ENCODE data around the gene POLG. TPM values are rescaled to one million over a fixed set of nuclear protein-coding genes. Genes with fewer than 3 reads are reported as not detected.

The POLG gene
- polyA plus RNA-seq, 1 of the 3 experiments (the other 2 are of a cell fraction), result 24.9 TPM

DNA sequence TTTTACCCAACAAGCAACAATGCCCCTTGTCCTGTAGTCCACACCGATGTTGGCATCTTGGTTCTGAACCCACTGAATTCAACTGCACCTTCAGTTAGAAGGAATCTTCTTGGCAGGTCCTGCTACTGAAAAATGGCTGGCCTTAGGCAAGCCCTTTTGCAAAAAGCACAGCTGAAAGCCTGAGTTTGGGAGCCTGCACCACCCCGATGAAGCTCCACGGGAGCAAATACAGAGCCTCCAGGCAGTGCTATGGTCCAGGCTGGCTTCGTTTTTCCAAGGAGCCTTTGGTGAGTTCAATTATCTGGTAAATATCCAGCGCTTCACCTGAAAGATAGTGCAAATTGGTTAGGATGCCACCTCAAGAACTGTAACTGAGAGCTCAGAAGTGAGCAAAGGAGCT, 18.1 kb downstream of the POLG start:
- Histone ChIP-seq H3K27ac (ENCODE audit: low read depth in 2 of 2, low read length in 1 of 2) (no peak overlapping the region), H3K27me3 (ENCODE audit: insufficient read depth) (no peaks in the 10 kb centered on the region), H3K36me3 (replicated peaks in 1 of 2; ENCODE audit: control insufficient read depth in 1 of 2, insufficient read depth in 2 of 2, low read length in 1 of 2) (peaks cover 57 to 79% of the 10 kb centered on the region in 2 experiments), H3K79me2 (ENCODE audit: insufficient read depth) (no peaks in the 10 kb centered on the region), H3K9ac (no peak overlapping the region), H3K4me1 (ENCODE audit: control insufficient read depth in 1 of 2, insufficient read depth in 2 of 2, low read depth in 1 of 2, low read length in 1 of 2) (no peaks in the 10 kb centered on the region), H2AFZ (ENCODE audit: low read depth) (no peak overlapping the region), H3K9me2 (no peaks in the 10 kb centered on the region), H3K9me3 (no peaks in the 10 kb centered on the region), H3K4me3 (ENCODE audit: low read depth in 2 of 2, low read length in 1 of 2) (no peak overlapping the region), H3K4me2 (no peak overlapping the region), H3F3A (replicated peaks; ENCODE audit: insufficient read depth) (peaks cover 27% of the 10 kb centered on the region), H4K20me1 (ENCODE audit: insufficient read depth) (peaks cover 4% of the 10 kb centered on the region; the same call in 1 of the 2 replicates)
- no peak for TF ChIP-seq MEF2A (IDR thresholded peaks at IDR 0.05; ENCODE audit: borderline replicate concordance, low read depth)
- no peak for TF ChIP-seq EP300 (IDR thresholded peaks at IDR 0.05; ENCODE audit: borderline replicate concordance in 1 of 2, low read depth in 1 of 2, low read length in 1 of 2)
- no peak for TF ChIP-seq RXRA (IDR thresholded peaks at IDR 0.05; ENCODE audit: borderline replicate concordance, low read depth)
- TF ChIP-seq, protein P1, sequence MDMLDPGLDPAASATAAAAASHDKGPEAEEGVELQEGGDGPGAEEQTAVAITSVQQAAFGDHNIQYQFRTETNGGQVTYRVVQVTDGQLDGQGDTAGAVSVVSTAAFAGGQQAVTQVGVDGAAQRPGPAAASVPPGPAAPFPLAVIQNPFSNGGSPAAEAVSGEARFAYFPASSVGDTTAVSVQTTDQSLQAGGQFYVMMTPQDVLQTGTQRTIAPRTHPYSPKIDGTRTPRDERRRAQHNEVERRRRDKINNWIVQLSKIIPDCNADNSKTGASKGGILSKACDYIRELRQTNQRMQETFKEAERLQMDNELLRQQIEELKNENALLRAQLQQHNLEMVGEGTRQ (IDR thresholded peaks at IDR 0.05; ENCODE audit: borderline replicate concordance, low read depth, low read length), result no peak
- TF ChIP-seq FOSL2 (IDR thresholded peaks at IDR 0.05; ENCODE audit: borderline replicate concordance, low read depth), result no peak
- TF ChIP-seq MXI1 (IDR thresholded peaks at IDR 0.05; ENCODE audit: low read depth, low read length), result no peak
- no peak for TF ChIP-seq TCF12 (IDR thresholded peaks at IDR 0.05)
- no peak for TF ChIP-seq FOXJ3 (CRISPR knock-in tag; IDR thresholded peaks at IDR 0.05)
- TF ChIP-seq SIN3A (IDR thresholded peaks at IDR 0.05; ENCODE audit: borderline replicate concordance, low read depth, low read length), result no peak
- TF ChIP-seq TAF1 (IDR thresholded peaks at IDR 0.05; ENCODE audit: borderline replicate concordance, low read depth, low read length), result no peak
- POLR2A ChIA-PET, result no interaction called here
- CTCF ChIA-PET, result interaction anchor here (0.8 to 1.4 kb wide), 6 partner anchors 11 to 110 kb away, joined by 3 to 4 read pairs (median 4); no protein-coding TSS in a partner anchor
- DNase-seq, result no peak
- 89% methylated on average over 5 of the region's 5 CpGs for WGBS (ENCODE audit: low lambda C conversion rate)

DNA sequence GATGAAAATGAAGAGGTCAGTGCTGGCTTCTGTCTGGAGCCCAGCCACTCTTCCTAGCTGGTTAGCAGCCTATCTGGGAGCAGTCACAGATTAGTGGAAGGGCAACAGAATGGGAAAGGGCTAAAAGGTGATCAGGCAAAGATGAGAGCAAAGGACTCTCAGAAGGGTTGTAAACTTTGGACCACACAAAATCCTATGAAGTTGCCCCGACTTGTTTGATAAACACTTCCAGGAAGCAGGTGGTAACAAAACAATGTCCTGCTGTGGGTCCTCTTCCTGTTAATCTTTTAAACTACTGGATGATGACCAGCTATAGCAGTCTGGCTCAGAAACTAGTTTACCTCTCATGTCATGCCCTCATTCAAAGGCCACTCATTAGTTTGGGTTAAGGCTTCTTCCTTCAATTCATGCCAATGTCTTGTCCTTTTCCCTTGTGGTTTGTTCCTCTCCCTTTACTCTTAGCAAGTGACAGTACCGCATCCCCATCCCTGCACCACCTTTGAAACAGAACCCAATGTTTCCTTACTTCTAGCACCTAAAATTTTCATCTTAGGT, 19.2 kb downstream of the POLG start:
- POLR2A ChIA-PET, result interaction anchor here (0.6 to 0.7 kb wide), 2 partner anchors 46 to 67 kb away, joined by 3 to 8 read pairs; no protein-coding TSS in a partner anchor
- no peak overlapping the region for H3K4me3 ChIP-seq (ENCODE audit: low read depth in 2 of 2, low read length in 1 of 2)
- H3K36me3 ChIP-seq (replicated peaks in 1 of 2; ENCODE audit: control insufficient read depth in 1 of 2, insufficient read depth in 2 of 2, low read length in 1 of 2), result peaks cover 55 to 69% of the 10 kb centered on the region in 2 experiments
- no peaks in the 10 kb centered on the region for H3K9me3 ChIP-seq
- no peaks in the 10 kb centered on the region for H3K9me2 ChIP-seq
- no peak overlapping the region for H2AFZ ChIP-seq (ENCODE audit: low read depth)
- peaks cover 27% of the 10 kb centered on the region for H3F3A ChIP-seq (replicated peaks; ENCODE audit: insufficient read depth)
- no peaks in the 10 kb centered on the region for H3K27me3 ChIP-seq (ENCODE audit: insufficient read depth)
- CTCF ChIA-PET, result interaction anchor here (1.0 kb wide), 1 partner anchor 17 kb away, joined by 3 read pairs; no protein-coding TSS in a partner anchor
- no peak overlapping the region for H3K9ac ChIP-seq
- H4K20me1 ChIP-seq (ENCODE audit: insufficient read depth), result peaks cover 4% of the 10 kb centered on the region; the same call in 1 of the 2 replicates
- no peak for TF ChIP-seq SIN3A (IDR thresholded peaks at IDR 0.05; ENCODE audit: borderline replicate concordance, low read depth, low read length)
- TF ChIP-seq RAD21 (IDR thresholded peaks at IDR 0.05; ENCODE audit: low read length), result no peak
- TF ChIP-seq, protein P2, sequence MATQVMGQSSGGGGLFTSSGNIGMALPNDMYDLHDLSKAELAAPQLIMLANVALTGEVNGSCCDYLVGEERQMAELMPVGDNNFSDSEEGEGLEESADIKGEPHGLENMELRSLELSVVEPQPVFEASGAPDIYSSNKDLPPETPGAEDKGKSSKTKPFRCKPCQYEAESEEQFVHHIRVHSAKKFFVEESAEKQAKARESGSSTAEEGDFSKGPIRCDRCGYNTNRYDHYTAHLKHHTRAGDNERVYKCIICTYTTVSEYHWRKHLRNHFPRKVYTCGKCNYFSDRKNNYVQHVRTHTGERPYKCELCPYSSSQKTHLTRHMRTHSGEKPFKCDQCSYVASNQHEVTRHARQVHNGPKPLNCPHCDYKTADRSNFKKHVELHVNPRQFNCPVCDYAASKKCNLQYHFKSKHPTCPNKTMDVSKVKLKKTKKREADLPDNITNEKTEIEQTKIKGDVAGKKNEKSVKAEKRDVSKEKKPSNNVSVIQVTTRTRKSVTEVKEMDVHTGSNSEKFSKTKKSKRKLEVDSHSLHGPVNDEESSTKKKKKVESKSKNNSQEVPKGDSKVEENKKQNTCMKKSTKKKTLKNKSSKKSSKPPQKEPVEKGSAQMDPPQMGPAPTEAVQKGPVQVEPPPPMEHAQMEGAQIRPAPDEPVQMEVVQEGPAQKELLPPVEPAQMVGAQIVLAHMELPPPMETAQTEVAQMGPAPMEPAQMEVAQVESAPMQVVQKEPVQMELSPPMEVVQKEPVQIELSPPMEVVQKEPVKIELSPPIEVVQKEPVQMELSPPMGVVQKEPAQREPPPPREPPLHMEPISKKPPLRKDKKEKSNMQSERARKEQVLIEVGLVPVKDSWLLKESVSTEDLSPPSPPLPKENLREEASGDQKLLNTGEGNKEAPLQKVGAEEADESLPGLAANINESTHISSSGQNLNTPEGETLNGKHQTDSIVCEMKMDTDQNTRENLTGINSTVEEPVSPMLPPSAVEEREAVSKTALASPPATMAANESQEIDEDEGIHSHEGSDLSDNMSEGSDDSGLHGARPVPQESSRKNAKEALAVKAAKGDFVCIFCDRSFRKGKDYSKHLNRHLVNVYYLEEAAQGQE (IDR thresholded peaks at IDR 0.05; ENCODE audit: low read depth, low read length), result no peak
- no peak for TF ChIP-seq RFX5 (IDR thresholded peaks at IDR 0.05; ENCODE audit: low read length)
- no peak for TF ChIP-seq JUND (IDR thresholded peaks at IDR 0.05)
- no peak for TF ChIP-seq EP300 (IDR thresholded peaks at IDR 0.05; ENCODE audit: borderline replicate concordance in 1 of 2, low read depth in 1 of 2, low read length in 1 of 2)
- no peak for TF ChIP-seq TCF12 (IDR thresholded peaks at IDR 0.05)
- no peak for TF ChIP-seq EZH2phosphoT487 (IDR thresholded peaks at IDR 0.05; ENCODE audit: borderline replicate concordance, low read depth)
- TF ChIP-seq MEF2A (IDR thresholded peaks at IDR 0.05; ENCODE audit: borderline replicate concordance, low read depth), result no peak
- TF ChIP-seq, protein P3, sequence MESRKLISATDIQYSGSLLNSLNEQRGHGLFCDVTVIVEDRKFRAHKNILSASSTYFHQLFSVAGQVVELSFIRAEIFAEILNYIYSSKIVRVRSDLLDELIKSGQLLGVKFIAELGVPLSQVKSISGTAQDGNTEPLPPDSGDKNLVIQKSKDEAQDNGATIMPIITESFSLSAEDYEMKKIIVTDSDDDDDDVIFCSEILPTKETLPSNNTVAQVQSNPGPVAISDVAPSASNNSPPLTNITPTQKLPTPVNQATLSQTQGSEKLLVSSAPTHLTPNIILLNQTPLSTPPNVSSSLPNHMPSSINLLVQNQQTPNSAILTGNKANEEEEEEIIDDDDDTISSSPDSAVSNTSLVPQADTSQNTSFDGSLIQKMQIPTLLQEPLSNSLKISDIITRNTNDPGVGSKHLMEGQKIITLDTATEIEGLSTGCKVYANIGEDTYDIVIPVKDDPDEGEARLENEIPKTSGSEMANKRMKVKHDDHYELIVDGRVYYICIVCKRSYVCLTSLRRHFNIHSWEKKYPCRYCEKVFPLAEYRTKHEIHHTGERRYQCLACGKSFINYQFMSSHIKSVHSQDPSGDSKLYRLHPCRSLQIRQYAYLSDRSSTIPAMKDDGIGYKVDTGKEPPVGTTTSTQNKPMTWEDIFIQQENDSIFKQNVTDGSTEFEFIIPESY (IDR thresholded peaks at IDR 0.05; ENCODE audit: borderline replicate concordance, low read depth), result no peak
- TF ChIP-seq, protein P4, sequence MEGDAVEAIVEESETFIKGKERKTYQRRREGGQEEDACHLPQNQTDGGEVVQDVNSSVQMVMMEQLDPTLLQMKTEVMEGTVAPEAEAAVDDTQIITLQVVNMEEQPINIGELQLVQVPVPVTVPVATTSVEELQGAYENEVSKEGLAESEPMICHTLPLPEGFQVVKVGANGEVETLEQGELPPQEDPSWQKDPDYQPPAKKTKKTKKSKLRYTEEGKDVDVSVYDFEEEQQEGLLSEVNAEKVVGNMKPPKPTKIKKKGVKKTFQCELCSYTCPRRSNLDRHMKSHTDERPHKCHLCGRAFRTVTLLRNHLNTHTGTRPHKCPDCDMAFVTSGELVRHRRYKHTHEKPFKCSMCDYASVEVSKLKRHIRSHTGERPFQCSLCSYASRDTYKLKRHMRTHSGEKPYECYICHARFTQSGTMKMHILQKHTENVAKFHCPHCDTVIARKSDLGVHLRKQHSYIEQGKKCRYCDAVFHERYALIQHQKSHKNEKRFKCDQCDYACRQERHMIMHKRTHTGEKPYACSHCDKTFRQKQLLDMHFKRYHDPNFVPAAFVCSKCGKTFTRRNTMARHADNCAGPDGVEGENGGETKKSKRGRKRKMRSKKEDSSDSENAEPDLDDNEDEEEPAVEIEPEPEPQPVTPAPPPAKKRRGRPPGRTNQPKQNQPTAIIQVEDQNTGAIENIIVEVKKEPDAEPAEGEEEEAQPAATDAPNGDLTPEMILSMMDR (IDR thresholded peaks at IDR 0.05), result no peak
- no peak overlapping the region for H3K4me2 ChIP-seq
- no peaks in the 10 kb centered on the region for H3K4me1 ChIP-seq (ENCODE audit: control insufficient read depth in 1 of 2, insufficient read depth in 2 of 2, low read depth in 1 of 2, low read length in 1 of 2)
- no peaks in the 10 kb centered on the region for H3K79me2 ChIP-seq (ENCODE audit: insufficient read depth)
- no peak overlapping the region for H3K27ac ChIP-seq (ENCODE audit: low read depth in 2 of 2, low read length in 1 of 2)
- no peak for DNase-seq
- WGBS (ENCODE audit: low lambda C conversion rate), result 82% methylated on average over 2 of the region's 2 CpGs

Measured in SK-N-SH (cell line).